Activated T-cell treated with anti-CD3 and anti-CD28 coated beads, Interleukin-2, amount 50 U/mL, for 4 hours (primary cell): Measurements from ENCODE around the gene DNAJC25. TPM values are rescaled to one million over a fixed set of nuclear protein-coding genes. Genes with fewer than 3 reads are reported as not detected.
"Not testable (repeated sequence)": the region's sequence is repeated elsewhere in the genome, so short reads cannot be mapped to it uniquely, and the experiment has no call there.

Experiments
- ATAC-seq, 2 donors: fragments of 200-7000 bp; cut with Tn5 transposase; one replicate each; pipeline ENCODE4 v1.10.0; 2021
- DNase-seq: peaks from one replicate; pipeline ENCODE4 v3.0.0-alpha.2; 2020
- H3K27me3 Mint-ChIP-seq: one replicate; pipeline ENCODE4 v1.8.0; 2021; ENCODE audit warnings: low read depth, mixed read lengths
- H3K36me3 Mint-ChIP-seq: one replicate; pipeline ENCODE4 v1.8.0; 2022; ENCODE audit warnings: mixed read lengths; ENCODE audit not compliant: insufficient read depth
- H3K4me1 Mint-ChIP-seq: one replicate; pipeline ENCODE4 v1.8.0; 2021; ENCODE audit warnings: low read depth, mixed read lengths
- H3K4me3 Mint-ChIP-seq: one replicate; pipeline ENCODE4 v1.8.0; 2021; ENCODE audit warnings: mild to moderate bottlenecking, moderate library complexity, mixed read lengths
- H3K9me3 Mint-ChIP-seq: one replicate; pipeline ENCODE4 v1.8.0; 2021; ENCODE audit warnings: mixed read lengths
- total RNA-seq, 3 donors: library from RNA; stranded (reverse); gene quantifications; one replicate each; pipeline ENCODE4 v1.2.1, GENCODE V29; 2021

The DNAJC25 gene
- total RNA-seq, 3 donors from 2014 or later, result 5.0 to 6.7 (median 6.5) TPM

- H3K4me1 Mint-ChIP-seq, result no peaks in the 10 kb centered on the region
Observed at GRCh38 chr9:111610845-111611244, 20.3 kb upstream of the DNAJC25 start.

GRCh38 chr9:111613436-111614040, 17.6 kb upstream of the DNAJC25 start:
- Mint-ChIP-seq H3K4me3 (no peak overlapping the region), H3K4me1 (no peaks in the 10 kb centered on the region), H3K36me3 (no peaks in the 10 kb centered on the region), H3K9me3 (no peaks in the 10 kb centered on the region), H3K27me3 (peaks cover 40% of the 10 kb centered on the region)
- DNase-seq (no peak), ATAC-seq (no peak)

More at GRCh38 chr9:111610845-111611244, 20.3 kb upstream of the DNAJC25 start:
- ATAC-seq (no peak), DNase-seq (no peak)
- Mint-ChIP-seq H3K4me3 (no peak overlapping the region), H3K9me3 (no peaks in the 10 kb centered on the region), H3K27me3 (peaks cover 36% of the 10 kb centered on the region), H3K36me3 (no peaks in the 10 kb centered on the region)

- Mint-ChIP-seq H3K9me3 (no peaks in the 10 kb centered on the region), H3K36me3 (no peaks in the 10 kb centered on the region), H3K27me3 (peaks cover 30% of the 10 kb centered on the region)
Observed at GRCh38 chr9:111615928-111616327, 15.2 kb upstream of the DNAJC25 start.

GRCh38 chr9:111617349-111617748, 13.8 kb upstream of the DNAJC25 start:
- not testable (repeated sequence) for H3K4me1 Mint-ChIP-seq, H3K9me3 Mint-ChIP-seq, H3K36me3 Mint-ChIP-seq, H3K4me3 Mint-ChIP-seq, ATAC-seq, DNase-seq
- H3K27me3 Mint-ChIP-seq, result peaks cover 26% of the 10 kb centered on the region

More at GRCh38 chr9:111615928-111616327, 15.2 kb upstream of the DNAJC25 start:
- ATAC-seq (no peak), DNase-seq (no peak)
- no peaks in the 10 kb centered on the region for H3K4me1 Mint-ChIP-seq
- no peak overlapping the region for H3K4me3 Mint-ChIP-seq

- ATAC-seq (peak in 1 of 2 donors; percentile 86), DNase-seq (no peak)
- Mint-ChIP-seq H3K36me3 (no peaks in the 10 kb centered on the region), H3K9me3 (no peaks in the 10 kb centered on the region), H3K27me3 (peaks cover 10% of the 10 kb centered on the region), H3K4me1 (no peaks in the 10 kb centered on the region), H3K4me3 (no peak overlapping the region)
Observed at GRCh38 chr9:111621895-111622480, 9.1 kb upstream of the DNAJC25 start.

- Mint-ChIP-seq H3K36me3 (no peaks in the 10 kb centered on the region), H3K9me3 (no peaks in the 10 kb centered on the region), H3K4me1 (no peaks in the 10 kb centered on the region), H3K27me3 (peaks cover 10% of the 10 kb centered on the region), H3K4me3 (no peak overlapping the region)
- no peak for DNase-seq
- ATAC-seq, result no peak
Observed at GRCh38 chr9:111622626-111623025, 8.5 kb upstream of the DNAJC25 start.

GRCh38 chr9:111627260-111627963, 3.7 kb upstream of the DNAJC25 start:
- no peak overlapping the region for H3K4me3 Mint-ChIP-seq
- H3K9me3 Mint-ChIP-seq, result no peaks in the 10 kb centered on the region
- ATAC-seq (no peak), DNase-seq (no peak)
- H3K4me1 Mint-ChIP-seq, result peaks cover 12% of the 10 kb centered on the region
- H3K27me3 Mint-ChIP-seq, result peaks cover 4% of the 10 kb centered on the region
- no peaks in the 10 kb centered on the region for H3K36me3 Mint-ChIP-seq

- ATAC-seq, result no peak
- Mint-ChIP-seq H3K4me3 (no peak overlapping the region), H3K36me3 (peaks cover under 1% of the 10 kb centered on the region), H3K27me3 (no peaks in the 10 kb centered on the region), H3K9me3 (no peaks in the 10 kb centered on the region), H3K4me1 (peaks cover 22% of the 10 kb centered on the region)
- DNase-seq, result no peak
Observed at GRCh38 chr9:111628411-111628810, 2.7 kb upstream of the DNAJC25 start.

- Mint-ChIP-seq H3K27me3 (no peaks in the 10 kb centered on the region), H3K9me3 (no peaks in the 10 kb centered on the region), H3K4me1 (peaks cover 38% of the 10 kb centered on the region), H3K4me3 (peak overlapping the region; percentile 87), H3K36me3 (peaks cover 9% of the 10 kb centered on the region)
- ATAC-seq (peak; percentile 33 to 46), DNase-seq (no peak)
Observed at GRCh38 chr9:111630182-111630963, 761 bp upstream of the DNAJC25 start.

- DNase-seq (no peak), ATAC-seq (no peak)
- H3K9me3 Mint-ChIP-seq, result no peaks in the 10 kb centered on the region
- H3K36me3 Mint-ChIP-seq, result peaks cover 9% of the 10 kb centered on the region
- peak overlapping the region; percentile 87 for H3K4me3 Mint-ChIP-seq
- H3K27me3 Mint-ChIP-seq, result no peaks in the 10 kb centered on the region
- H3K4me1 Mint-ChIP-seq, result peaks cover 40% of the 10 kb centered on the region
Observed at GRCh38 chr9:111630964-111631213, 245 bp upstream of the DNAJC25 start.

- no peaks in the 10 kb centered on the region for H3K9me3 Mint-ChIP-seq
- no peak for ATAC-seq
- peak overlapping the region; percentile 87 for H3K4me3 Mint-ChIP-seq
- H3K36me3 Mint-ChIP-seq, result peaks cover 9% of the 10 kb centered on the region
- H3K4me1 Mint-ChIP-seq, result peaks cover 43% of the 10 kb centered on the region
- no peak for DNase-seq
- no peaks in the 10 kb centered on the region for H3K27me3 Mint-ChIP-seq
Observed at GRCh38 chr9:111632060-111632459, 926 bp downstream of the DNAJC25 start.

GRCh38 chr9:111632695-111633388, 1.7 kb downstream of the DNAJC25 start:
- Mint-ChIP-seq H3K9me3 (no peaks in the 10 kb centered on the region), H3K36me3 (peaks cover 9% of the 10 kb centered on the region), H3K27me3 (no peaks in the 10 kb centered on the region), H3K4me1 (peaks cover 43% of the 10 kb centered on the region), H3K4me3 (peak overlapping the region; percentile 87)
- ATAC-seq, result no peak
- DNase-seq, result no peak

- H3K36me3 Mint-ChIP-seq, result peaks cover 9% of the 10 kb centered on the region
- peak overlapping the region; percentile 87 for H3K4me3 Mint-ChIP-seq
- DNase-seq (no peak), ATAC-seq (no peak)
- H3K9me3 Mint-ChIP-seq, result no peaks in the 10 kb centered on the region
- peaks cover 43% of the 10 kb centered on the region for H3K4me1 Mint-ChIP-seq
- H3K27me3 Mint-ChIP-seq, result no peaks in the 10 kb centered on the region
Observed at GRCh38 chr9:111633389-111633736, 2.2 kb downstream of the DNAJC25 start.

- Mint-ChIP-seq H3K36me3 (peaks cover 9% of the 10 kb centered on the region), H3K4me1 (peaks cover 43% of the 10 kb centered on the region), H3K9me3 (no peaks in the 10 kb centered on the region), H3K27me3 (no peaks in the 10 kb centered on the region), H3K4me3 (no peak overlapping the region)
- no peak for ATAC-seq
- no peak for DNase-seq
Observed at GRCh38 chr9:111634860-111635259, 3.7 kb downstream of the DNAJC25 start.
